ENCODE data around the gene EFCAB9. TPM values are rescaled to one million over a fixed set of nuclear protein-coding genes. Genes with fewer than 3 reads are reported as not detected.

The EFCAB9 gene
- total and polyA plus RNA-seq, 2 of the 8 experiments (the other 6 are each of a cell fraction or from before 2014, with no cell fraction given), result not detected

DNA sequence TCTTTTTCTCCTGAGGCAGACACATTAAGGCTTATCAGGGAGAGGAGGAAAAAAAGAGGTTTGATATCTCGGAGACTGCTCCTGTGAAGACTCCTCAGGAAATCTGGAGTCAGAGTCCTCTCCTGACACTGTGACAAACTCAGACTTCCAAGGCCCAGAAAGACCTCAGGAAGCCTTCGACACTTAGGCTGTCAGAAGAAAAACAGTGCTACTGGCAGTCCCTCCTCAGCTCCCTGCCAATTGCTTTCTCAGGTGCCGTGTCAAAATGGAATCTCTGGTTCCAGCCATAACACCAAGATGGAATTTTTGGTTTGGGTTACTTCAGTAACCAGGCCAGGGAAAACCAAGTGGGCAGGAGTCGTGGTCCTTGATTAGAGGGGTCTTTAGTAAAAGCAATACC lies 10.1 kb upstream of the EFCAB9 start (continued):
- TF ChIP-seq CHD7 (IDR thresholded peaks at IDR 0.05; ENCODE audit: insufficient replicate concordance, low read length) (no peak), RBBP5 (IDR thresholded peaks at IDR 0.05; ENCODE audit: borderline replicate concordance, low read depth, low read length) (no peak), EP300 (IDR thresholded peaks at IDR 0.05; ENCODE audit: borderline replicate concordance in 1 of 2, low read depth in 2 of 2, low read length in 2 of 2) (no peak), ZNF274 (IDR thresholded peaks at IDR 0.05; ENCODE audit: borderline replicate concordance, extremely low read depth, low read length) (no peak), SUZ12 (IDR thresholded peaks at IDR 0.05; ENCODE audit: low read length) (no peak), HDAC2 (IDR thresholded peaks at IDR 0.05; ENCODE audit: borderline replicate concordance in 1 of 2, low read depth in 2 of 2, low read length in 2 of 2) (no peak), SIN3A (conservative IDR thresholded peaks at IDR 0.05 in 1 of 2, IDR thresholded peaks at IDR 0.05 in 1 of 2; ENCODE audit: low read depth in 1 of 2, low read length in 2 of 2) (no peak), SAP30 (IDR thresholded peaks at IDR 0.05; ENCODE audit: insufficient read depth, insufficient replicate concordance, low read length) (no peak), SIRT6 (IDR thresholded peaks at IDR 0.05; ENCODE audit: low read length) (no peak), TBP (IDR thresholded peaks at IDR 0.05; ENCODE audit: low read depth, low read length) (no peak), YY1 (IDR thresholded peaks at IDR 0.05; ENCODE audit: low read depth, low read length) (no peak)

All from H1 (cell line).